ENCODE data around the gene NOTCH1. TPM values are rescaled to one million over a fixed set of nuclear protein-coding genes. Genes with fewer than 3 reads are reported as not detected.

The NOTCH1 gene
- total and polyA plus RNA-seq, 12 donors: 7.3 to 27.0 (median 19.9) TPM

DNA sequence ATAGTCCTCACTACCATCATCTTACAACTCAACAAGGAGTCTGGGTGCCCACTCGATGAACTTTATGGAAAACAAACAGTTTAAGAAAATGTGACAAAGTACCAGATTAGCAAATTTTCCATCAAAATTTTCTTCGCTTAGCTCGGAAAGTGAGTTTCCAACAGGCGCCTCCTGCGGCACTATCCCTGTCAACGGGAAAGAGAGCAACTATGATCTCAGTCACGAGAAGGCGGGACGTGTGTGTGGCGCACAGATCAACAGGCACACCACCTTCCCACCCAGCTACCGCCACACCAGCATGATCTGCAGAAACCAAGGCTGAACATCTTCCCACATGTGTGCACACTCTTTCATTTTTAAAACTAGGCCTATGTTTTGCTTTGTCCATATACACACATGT, 92.5 kb downstream of the NOTCH1 start:
- no peak overlapping the region for H3K27ac ChIP-seq
- no peaks in the 10 kb centered on the region for H3K27me3 ChIP-seq
- intact Hi-C loops (cut with DNase I): no loop called here
- no peaks in the 10 kb centered on the region for H3K9me3 ChIP-seq
- DNase-seq: no peak
- WGBS, 2 donors: 92 to 95% methylated on average over 11 of the region's 11 CpGs
- TF ChIP-seq, protein P1, sequence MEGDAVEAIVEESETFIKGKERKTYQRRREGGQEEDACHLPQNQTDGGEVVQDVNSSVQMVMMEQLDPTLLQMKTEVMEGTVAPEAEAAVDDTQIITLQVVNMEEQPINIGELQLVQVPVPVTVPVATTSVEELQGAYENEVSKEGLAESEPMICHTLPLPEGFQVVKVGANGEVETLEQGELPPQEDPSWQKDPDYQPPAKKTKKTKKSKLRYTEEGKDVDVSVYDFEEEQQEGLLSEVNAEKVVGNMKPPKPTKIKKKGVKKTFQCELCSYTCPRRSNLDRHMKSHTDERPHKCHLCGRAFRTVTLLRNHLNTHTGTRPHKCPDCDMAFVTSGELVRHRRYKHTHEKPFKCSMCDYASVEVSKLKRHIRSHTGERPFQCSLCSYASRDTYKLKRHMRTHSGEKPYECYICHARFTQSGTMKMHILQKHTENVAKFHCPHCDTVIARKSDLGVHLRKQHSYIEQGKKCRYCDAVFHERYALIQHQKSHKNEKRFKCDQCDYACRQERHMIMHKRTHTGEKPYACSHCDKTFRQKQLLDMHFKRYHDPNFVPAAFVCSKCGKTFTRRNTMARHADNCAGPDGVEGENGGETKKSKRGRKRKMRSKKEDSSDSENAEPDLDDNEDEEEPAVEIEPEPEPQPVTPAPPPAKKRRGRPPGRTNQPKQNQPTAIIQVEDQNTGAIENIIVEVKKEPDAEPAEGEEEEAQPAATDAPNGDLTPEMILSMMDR (IDR thresholded peaks at IDR 0.05): no peak
- H3K4me1 ChIP-seq: no peaks in the 10 kb centered on the region
- H3K4me3 ChIP-seq: no peak overlapping the region
- no peak for ATAC-seq
- peaks cover 0 to 99% (median 80%) of the 10 kb centered on the region in 9 donors for H3K36me3 ChIP-seq

DNA sequence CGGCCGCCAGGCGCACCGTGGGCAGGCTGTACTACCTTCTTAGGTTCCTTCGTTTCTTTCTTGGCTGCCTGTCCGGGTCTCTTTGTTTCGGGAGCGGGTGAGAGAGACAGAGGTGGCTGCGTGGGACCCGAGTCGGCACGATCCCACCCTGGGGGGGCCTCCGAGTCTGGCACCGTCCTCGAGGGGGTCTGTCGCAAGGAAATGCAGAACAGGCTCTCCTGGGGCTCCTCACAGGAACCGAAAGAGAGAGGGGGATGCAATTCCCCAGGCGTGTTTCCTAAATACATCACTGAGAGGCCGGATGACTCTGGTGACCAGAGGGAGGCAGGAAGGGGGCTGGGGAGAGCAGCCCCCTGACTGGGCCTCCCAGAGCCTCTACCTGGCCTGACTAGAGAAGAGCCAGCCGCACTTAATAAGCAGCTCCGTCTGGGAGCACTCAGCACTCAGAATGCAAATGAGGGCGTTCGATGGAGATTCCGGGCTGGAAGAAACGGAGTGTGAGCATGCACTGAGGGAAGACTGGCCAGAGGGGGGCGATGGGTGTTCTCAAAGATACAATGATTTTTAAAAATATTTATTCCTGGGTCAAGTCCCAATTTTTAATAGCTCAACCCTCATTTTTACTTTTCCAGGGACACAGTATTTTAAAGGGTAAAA, 94.5 kb downstream of the NOTCH1 start:
- Histone ChIP-seq H3K9me3 (no peaks in the 10 kb centered on the region), H3K4me3 (no peak overlapping the region), H3K36me3 (peaks cover 0 to 97% (median 80%) of the 10 kb centered on the region in 9 donors), H3K4me1 (no peaks in the 10 kb centered on the region), H3K27ac (no peak overlapping the region), H3K27me3 (no peaks in the 10 kb centered on the region)
- intact Hi-C loops (cut with DNase I): no loop called here
- no peak for ATAC-seq
- no peak for DNase-seq
- TF ChIP-seq, protein P1 (IDR thresholded peaks at IDR 0.05): no peak
- WGBS, 2 donors: 85 to 90% methylated on average over 26 of the region's 26 CpGs

DNA sequence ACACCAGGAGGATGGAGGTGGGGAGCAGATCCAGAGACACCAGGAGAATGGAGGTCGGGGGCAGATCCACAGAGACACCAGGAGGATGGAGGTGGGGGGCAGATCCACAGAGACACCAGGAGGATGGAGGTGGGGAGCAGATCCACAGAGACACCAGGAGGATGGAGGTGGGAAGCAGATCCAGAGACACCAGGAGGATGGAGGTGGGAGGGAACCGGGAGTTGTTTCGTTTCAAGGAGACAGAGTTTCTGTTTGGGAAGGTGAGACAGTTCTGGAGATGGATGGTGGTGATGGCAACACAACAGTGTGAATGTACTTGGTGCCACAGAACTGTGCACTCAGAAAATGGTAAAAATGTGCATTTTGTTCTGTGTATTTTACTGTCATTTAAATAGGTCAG, 97.2 kb downstream of the NOTCH1 start:
- H3K27ac ChIP-seq: no peak overlapping the region
- H3K27me3 ChIP-seq: no peaks in the 10 kb centered on the region
- ATAC-seq (no peak), DNase-seq (no peak)
- intact Hi-C loops (cut with DNase I): no loop called here
- H3K4me1 ChIP-seq: no peaks in the 10 kb centered on the region
- no peak overlapping the region for H3K4me3 ChIP-seq
- no peaks in the 10 kb centered on the region for H3K9me3 ChIP-seq
- 87 to 91% methylated on average over 3 of the region's 3 CpGs for WGBS, 2 donors
- TF ChIP-seq, protein P1 (IDR thresholded peaks at IDR 0.05): no peak
- H3K36me3 ChIP-seq: peaks cover 0 to 97% (median 64%) of the 10 kb centered on the region in 9 donors

DNA sequence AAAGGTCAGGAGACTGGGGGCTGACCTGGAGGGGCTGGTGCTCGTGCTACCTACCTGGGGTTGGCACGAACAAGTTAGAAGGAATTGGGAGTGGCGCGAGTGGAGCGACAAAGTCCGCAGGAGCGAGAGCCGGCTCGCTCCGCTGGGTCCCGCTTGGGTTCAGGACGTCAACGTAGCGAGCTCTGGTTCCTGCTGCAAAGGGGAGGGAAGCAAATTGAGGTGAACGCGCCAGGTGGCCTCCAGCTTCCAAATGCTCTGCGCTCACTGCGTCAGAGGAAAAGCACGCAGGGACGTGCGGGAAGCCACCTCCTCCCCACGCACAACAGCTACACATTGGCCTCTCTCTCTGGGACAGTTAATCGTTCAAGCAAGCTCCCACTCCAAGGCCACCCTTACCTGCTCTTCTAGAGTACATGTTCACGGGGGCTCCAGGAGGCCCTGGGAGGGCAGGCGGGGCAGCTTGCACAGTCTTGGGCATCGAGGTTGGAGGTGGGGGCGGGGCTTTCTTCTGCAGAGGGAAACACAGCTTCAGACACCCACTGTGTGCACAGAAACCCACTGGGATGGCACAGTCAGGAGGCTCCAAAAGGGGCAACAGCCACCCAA, 98.6 kb downstream of the NOTCH1 start:
- H3K4me1 ChIP-seq: no peaks in the 10 kb centered on the region
- no peak overlapping the region for H3K4me3 ChIP-seq
- no peak overlapping the region for H3K27ac ChIP-seq
- TF ChIP-seq, protein P1 (IDR thresholded peaks at IDR 0.05): no peak
- H3K27me3 ChIP-seq: no peaks in the 10 kb centered on the region
- intact Hi-C loops (cut with DNase I): no loop called here
- H3K36me3 ChIP-seq: peaks cover 3 to 97% (median 73%) of the 10 kb centered on the region in 9 donors
- no peak for DNase-seq
- ATAC-seq: peak in 1 of 8 donors; percentile 42
- 95 to 96% methylated on average over 27 of the region's 27 CpGs for WGBS, 2 donors
- H3K9me3 ChIP-seq: no peaks in the 10 kb centered on the region

Measured in heart right ventricle (tissue), 16 donors.